DND-41 (cell line): ENCODE data around the gene RSPO3.
"Not testable (repeated sequence)": the region's sequence is repeated elsewhere in the genome, so short reads cannot be mapped to it uniquely, and the experiment has no call there.

Source experiments
- ATAC-seq: fragments of 200-7000 bp; cut with Tn5 transposase; 3 replicates; pipeline ENCODE4 v1.9.1; 2021; ENCODE audit warnings: low read depth; ENCODE audit not compliant: insufficient read depth
- DNase-seq: peaks from one replicate; pipeline ENCODE4 v3.0.0-alpha.2; 2020
- H2AFZ ChIP-seq: 2 replicates; pipeline ENCODE4 v1.6.0; 2012; ENCODE audit warnings: low read depth, low read length
- H3K27ac ChIP-seq: 2 replicates; pipeline ENCODE4 v1.5.1; 2012; ENCODE audit warnings: low read length, inconsistent platforms
- H3K27me3 ChIP-seq: fragments of 200-600 bp; sonication (generic); 2 replicates; pipeline ENCODE4 v1.6.0; 2012; ENCODE audit warnings: low read length, mild to moderate bottlenecking, inconsistent platforms; ENCODE audit not compliant: insufficient read depth, poor library complexity
- H3K36me3 ChIP-seq: 2 replicates; pipeline ENCODE4 v1.5.1; 2012; ENCODE audit warnings: low read length, inconsistent platforms; ENCODE audit not compliant: insufficient read depth
- H3K4me1 ChIP-seq: 2 replicates; pipeline ENCODE4 v1.5.1; 2012; ENCODE audit warnings: mild to moderate bottlenecking, low read length; ENCODE audit not compliant: insufficient read depth
- H3K4me2 ChIP-seq: 2 replicates; pipeline ENCODE4 v1.6.0; 2012; ENCODE audit warnings: mild to moderate bottlenecking, moderate library complexity, low read length, inconsistent platforms; ENCODE audit not compliant: insufficient read depth
- H3K4me3 ChIP-seq, 2 experiments: fragments of 200-600 bp in 1 of 2; shearing (Covaris generic) in 1 of 2; 2 replicates each; pipeline ENCODE4 v1.5.1; 2012 to 2016; ENCODE audit warnings: inconsistent platforms in 2 of 2, low read length in 2 of 2, mild to moderate bottlenecking in 2 of 2, low read depth in 1 of 2, moderate library complexity in 1 of 2
- H3K79me2 ChIP-seq: 2 replicates; pipeline ENCODE4 v1.6.0; 2012; ENCODE audit warnings: low read length, inconsistent platforms; ENCODE audit not compliant: insufficient read depth
- H3K9ac ChIP-seq: 2 replicates; pipeline ENCODE4 v1.6.0; 2012; ENCODE audit warnings: low read depth, mild to moderate bottlenecking, inconsistent platforms, low read length, moderate library complexity
- H3K9me3 ChIP-seq: 2 replicates; pipeline ENCODE4 v1.5.1; 2012; ENCODE audit warnings: low read length, moderate library complexity, mild to moderate bottlenecking, inconsistent platforms; ENCODE audit not compliant: insufficient read depth, severe bottlenecking
- H4K20me1 ChIP-seq: 2 replicates; pipeline ENCODE4 v1.6.0; 2012; ENCODE audit warnings: low read length; ENCODE audit not compliant: insufficient read depth
- CTCF ChIP-seq: IDR thresholded peaks from 2 replicates; pipeline ENCODE4 v1.5.1; 2012; ENCODE audit warnings: borderline replicate concordance, low read length, moderate library complexity, mild to moderate bottlenecking; ENCODE audit not compliant: poor library complexity, severe bottlenecking; ENCODE audit errors: extremely low read depth
- EZH2 ChIP-seq: IDR thresholded peaks from 3 replicates; pipeline ENCODE4 v1.6.1; 2012; ENCODE audit warnings: borderline replicate concordance, low read depth, mild to moderate bottlenecking, moderate library complexity, low read length, inconsistent platforms; ENCODE audit not compliant: severe bottlenecking

The RSPO3 gene

GRCh38 chr6:127096167-127096566 lies 22.3 kb upstream of the RSPO3 start:
- Histone ChIP-seq H3K4me1 (no peaks in the 10 kb centered on the region), H3K36me3 (no peaks in the 10 kb centered on the region), H4K20me1 (no peaks in the 10 kb centered on the region), H3K27me3 (no peaks in the 10 kb centered on the region), H3K79me2 (no peaks in the 10 kb centered on the region), H3K9me3 (no peaks in the 10 kb centered on the region), H3K27ac (no peak overlapping the region), H3K9ac (no peak overlapping the region), H2AFZ (no peak overlapping the region), H3K4me3 (no peak overlapping the region), H3K4me2 (no peak overlapping the region)
- TF ChIP-seq EZH2 (no peak), CTCF (no peak)
- DNase-seq (no peak), ATAC-seq (no peak)

GRCh38 chr6:127097442-127097841 lies 21.0 kb upstream of the RSPO3 start:
- not testable (repeated sequence) for H3K4me1 ChIP-seq, H3K4me2 ChIP-seq, H3K9ac ChIP-seq, H3K79me2 ChIP-seq, ATAC-seq, H3K4me3 ChIP-seq, DNase-seq, H3K27me3 ChIP-seq, H3K27ac ChIP-seq, H3K36me3 ChIP-seq, H3K9me3 ChIP-seq, H4K20me1 ChIP-seq, H2AFZ ChIP-seq

- TF ChIP-seq CTCF = no peak
- DNase-seq = no peak
- H3K9ac ChIP-seq = no peak overlapping the region
Observed at GRCh38 chr6:127100510-127101140, 17.8 kb upstream of the RSPO3 start.

GRCh38 chr6:127102299-127102698 lies 16.2 kb upstream of the RSPO3 start:
- Histone ChIP-seq H3K36me3 (no peaks in the 10 kb centered on the region), H3K9ac (no peak overlapping the region), H3K9me3 (no peaks in the 10 kb centered on the region), H3K4me3 (no peak overlapping the region), H4K20me1 (no peaks in the 10 kb centered on the region), H3K27me3 (no peaks in the 10 kb centered on the region), H3K4me2 (no peak overlapping the region), H2AFZ (no peak overlapping the region), H3K27ac (no peak overlapping the region), H3K4me1 (no peaks in the 10 kb centered on the region), H3K79me2 (no peaks in the 10 kb centered on the region)
- ATAC-seq (no peak), DNase-seq (no peak)
- TF ChIP-seq CTCF (no peak), EZH2 (no peak)

More at GRCh38 chr6:127100510-127101140, 17.8 kb upstream of the RSPO3 start:
- Histone ChIP-seq H3K36me3 (no peaks in the 10 kb centered on the region), H3K27ac (no peak overlapping the region), H3K9me3 (no peaks in the 10 kb centered on the region), H3K4me3 (no peak overlapping the region), H3K79me2 (no peaks in the 10 kb centered on the region), H3K27me3 (no peaks in the 10 kb centered on the region), H4K20me1 (no peaks in the 10 kb centered on the region), H3K4me2 (no peak overlapping the region), H2AFZ (no peak overlapping the region), H3K4me1 (no peaks in the 10 kb centered on the region)
- no peak for ATAC-seq
